Hematopoietic multipotent progenitor cell treated with erythropoietin and hydrocortisone succinate and interleukin-3 and kit ligand, for 8 days (in vitro differentiated cells): ENCODE data around the gene DFFB.

Experiments
- DNase-seq: peaks from one replicate; pipeline ENCODE4 v3.0.0-alpha.2; 2015

DFFB gene

GRCh38 chr1:3929126-3929525 is 71.8 kb downstream of the DFFB start:
- DNase-seq = no peak

GRCh38 chr1:3930301-3931006 is 73.2 kb downstream of the DFFB start:
- no peak for DNase-seq

GRCh38 chr1:3931007-3931912 is 74.0 kb downstream of the DFFB start:
- no peak for DNase-seq

GRCh38 chr1:3932156-3932919 is 75.1 kb downstream of the DFFB start:
- no peak for DNase-seq
